ENCODE measurements around the gene MTRF1L. TPM values are rescaled to one million over a fixed set of nuclear protein-coding genes. Genes with fewer than 3 reads are reported as not detected.

Gene MTRF1L
- total RNA-seq, 1 experiment from 2014 or later, result 26.5 TPM

- peaks cover 11 to 14% of the 10 kb centered on the region in 2 experiments for H3K4me1 Mint-ChIP-seq
- H3K27ac ChIP-seq (ENCODE audit: insufficient read length, low read depth, low read length), result no peak overlapping the region
- H4K91ac ChIP-seq (ENCODE audit: insufficient read length, low read depth, low read length), result no peak overlapping the region
These were observed 25.8 kb upstream of the MTRF1L start for GRCh38 chr6:153028286-153028685.

More at GRCh38 chr6:153028286-153028685, 25.8 kb upstream of the MTRF1L start:
- Histone ChIP-seq H2AK5ac (ENCODE audit: insufficient read length, low read length) (no peak overlapping the region), H3K4ac (ENCODE audit: low read depth, low read length) (no peak overlapping the region), H3K56ac (ENCODE audit: insufficient read length, low read depth, low read length) (no peak overlapping the region), H2BK20ac (ENCODE audit: low read depth, low read length, poor library complexity, severe bottlenecking) (no peak overlapping the region), H4K20me1 (ENCODE audit: control insufficient read depth, insufficient read depth, insufficient read length) (no peaks in the 10 kb centered on the region), H3K27me3 (ENCODE audit: insufficient read depth, low read length) (no peaks in the 10 kb centered on the region), H3K9me3 (ENCODE audit: control insufficient read depth, low read depth, low read length) (no peaks in the 10 kb centered on the region), H3K4me1 (ENCODE audit: insufficient read depth, low read length) (peaks cover 5% of the 10 kb centered on the region; the same call in 1 of the 2 replicates), H3K14ac (ENCODE audit: insufficient read depth, low read length) (no peak overlapping the region), H4K8ac (replicated peaks; ENCODE audit: insufficient read length, low read depth, low read length) (no peak overlapping the region), H2BK15ac (ENCODE audit: low read depth, low read length) (no peak overlapping the region), H3K9ac (ENCODE audit: extremely low read depth, insufficient read length, low read length) (no peak overlapping the region), H3K18ac (ENCODE audit: insufficient read length, low read depth, low read length) (no peak overlapping the region), H4K5ac (ENCODE audit: insufficient read length, low read depth, low read length) (no peak overlapping the region), H2AFZ (ENCODE audit: low read length) (no peak overlapping the region), H2BK120ac (ENCODE audit: low read depth, low read length, poor library complexity, severe bottlenecking) (no peak overlapping the region), H3K79me2 (ENCODE audit: insufficient read depth, low read length) (no peaks in the 10 kb centered on the region), H3K4me2 (ENCODE audit: insufficient read depth, insufficient read length, low read length) (no peak overlapping the region), H2BK12ac (ENCODE audit: insufficient read length, low read depth, low read length) (no peak overlapping the region), H3K79me1 (ENCODE audit: insufficient read depth, low read depth, low read length, poor library complexity, severe bottlenecking) (no peaks in the 10 kb centered on the region), H2BK5ac (ENCODE audit: insufficient read length, low read length) (no peak overlapping the region), H3K23me2 (ENCODE audit: insufficient read length, low read depth, low read length, poor library complexity, severe bottlenecking) (no peaks in the 10 kb centered on the region), H3K23ac (ENCODE audit: insufficient read length, low read depth, low read length) (no peak overlapping the region), H3T11ph (ENCODE audit: low read length) (no peak overlapping the region)
- H3K27me3 Mint-ChIP-seq (ENCODE audit: low read depth), result no peaks in the 10 kb centered on the region
- TF ChIP-seq CTCF (conservative IDR thresholded peaks at IDR 0.05), result no peak
- no peak overlapping the region for H3K4me3 Mint-ChIP-seq
- peaks cover 0 to 5% (median 0%) of the 10 kb centered on the region in 3 experiments; a peak in 1 of 7 replicates for H3K36me3 Mint-ChIP-seq (ENCODE audit: insufficient read depth in 1 of 3, low read depth in 3 of 3)
- no peaks in the 10 kb centered on the region for H3K9me3 Mint-ChIP-seq
- H3K27ac Mint-ChIP-seq, result no peak overlapping the region
- DNase-seq, result no peak
- WGBS (ENCODE audit: extremely low coverage, insufficient read length, low lambda C conversion rate), result no CpG with 5 or more reads among the region's 2 CpGs

Data from H9 (cell line).